Neural cell (in vitro differentiated cells): ENCODE measurements around the gene FAM227B. TPM values are rescaled to one million over a fixed set of nuclear protein-coding genes. Genes with fewer than 3 reads are reported as not detected.

Experiments
- H2AFZ ChIP-seq: fragments of 200-600, 300-800 bp; sonication (generic), shearing (Covaris generic); 2 replicates; pipeline ENCODE4 v1.6.0; 2014; ENCODE audit warnings: low read depth, mild to moderate bottlenecking, antibody characterized with exemption, low read length, moderate library complexity
- H3F3A ChIP-seq: fragments of 200-600 bp; shearing (Covaris generic); 2 replicates; pipeline ENCODE4 v1.6.1; 2016; ENCODE audit warnings: mild to moderate bottlenecking, moderate library complexity, mixed read lengths, antibody characterized with exemption, low read length; ENCODE audit not compliant: insufficient read depth, poor library complexity, severe bottlenecking
- H3K27ac ChIP-seq: fragments of 200-600, 300-800 bp; sonication (generic), shearing (Covaris generic); 2 replicates; pipeline ENCODE4 v1.5.1; 2014; ENCODE audit warnings: mild to moderate bottlenecking, low read length, moderate library complexity
- H3K27me3 ChIP-seq: fragments of 300-800, 200-600 bp; sonication (generic), shearing (Covaris generic); 2 replicates; pipeline ENCODE4 v1.6.0; 2014; ENCODE audit warnings: mild to moderate bottlenecking, low read depth, low read length, moderate library complexity; ENCODE audit not compliant: insufficient read depth
- H3K36me3 ChIP-seq: fragments of 300-800, 200-600 bp; sonication (generic), shearing (Covaris generic); 2 replicates; pipeline ENCODE4 v1.5.1; 2014; ENCODE audit warnings: mild to moderate bottlenecking, antibody characterized with exemption, low read length, moderate library complexity; ENCODE audit not compliant: insufficient read depth
- H3K4me2 ChIP-seq: fragments of 300-800, 200-600 bp; sonication (generic), shearing (Covaris generic); 2 replicates; pipeline ENCODE4 v1.6.0; 2014; ENCODE audit warnings: mild to moderate bottlenecking, low read length
- H3K4me3 ChIP-seq: fragments of 300-800, 200-600 bp; sonication (generic), shearing (Covaris generic); 2 replicates; pipeline ENCODE4 v1.5.1; 2014; ENCODE audit warnings: mild to moderate bottlenecking, low read length, moderate library complexity
- H3K79me2 ChIP-seq: fragments of 200-600 bp; shearing (Covaris generic); replicated peaks from 2 replicates; pipeline ENCODE4 v1.6.0; 2014; ENCODE audit warnings: mild to moderate bottlenecking, low read length, moderate library complexity; ENCODE audit not compliant: insufficient read depth
- H3K9ac ChIP-seq: fragments of 300-800, 200-600 bp; sonication (generic), shearing (Covaris generic); 2 replicates; pipeline ENCODE4 v1.6.1; 2016; ENCODE audit warnings: mild to moderate bottlenecking, low read length, mixed read lengths
- H3K9me2 ChIP-seq: fragments of 200-600 bp; shearing (Covaris generic); 2 replicates; pipeline ENCODE4 v1.6.1; 2016; ENCODE audit warnings: mild to moderate bottlenecking, low read length, mixed read lengths; ENCODE audit not compliant: insufficient read depth
- H3K9me3 ChIP-seq: fragments of 200-600, 300-800 bp; sonication (generic), shearing (Covaris generic); 2 replicates; pipeline ENCODE4 v1.6.1; 2016; ENCODE audit warnings: mild to moderate bottlenecking, mixed run types, low read length, moderate library complexity, mixed read lengths
- H4K20me1 ChIP-seq: fragments of 200-600 bp; shearing (Covaris generic); 2 replicates; pipeline ENCODE4 v1.6.1; 2016; ENCODE audit warnings: mild to moderate bottlenecking, mixed run types; ENCODE audit not compliant: insufficient read depth
- EP300 ChIP-seq: fragments of 450-650 bp; conservative IDR thresholded peaks from 2 replicates; pipeline ENCODE4 v1.6.1; 2014; ENCODE audit warnings: antibody characterized with exemption, mild to moderate bottlenecking, moderate library complexity; ENCODE audit not compliant: poor library complexity, severe bottlenecking
- EZH2 ChIP-seq: fragments of 200-600, 300-800 bp; shearing (Covaris generic), sonication (generic); IDR thresholded peaks from 2 replicates; pipeline ENCODE4 v1.6.1; 2014; ENCODE audit warnings: antibody characterized with exemption, low read length, borderline replicate concordance, mild to moderate bottlenecking; ENCODE audit not compliant: insufficient read depth, poor library complexity, severe bottlenecking
- MXI1 ChIP-seq: fragments of 450-650 bp; conservative IDR thresholded peaks from 2 replicates; pipeline ENCODE4 v1.6.1; 2014; ENCODE audit warnings: antibody characterized with exemption, mild to moderate bottlenecking; ENCODE audit not compliant: poor library complexity, severe bottlenecking
- POLR2AphosphoS5 ChIP-seq: IDR thresholded peaks from 2 replicates; pipeline ENCODE4 v1.6.1; 2012
- RAD21 ChIP-seq: fragments of 450-650 bp; conservative IDR thresholded peaks from 2 replicates; pipeline ENCODE4 v1.6.1; 2014; ENCODE audit warnings: antibody characterized with exemption, mild to moderate bottlenecking, moderate library complexity
- SMC3 ChIP-seq: fragments of 450-650 bp; conservative IDR thresholded peaks from 2 replicates; pipeline ENCODE4 v1.6.1; 2014; ENCODE audit warnings: antibody characterized with exemption, mild to moderate bottlenecking, moderate library complexity; ENCODE audit not compliant: poor library complexity
- TAF1 ChIP-seq: IDR thresholded peaks from 2 replicates; pipeline ENCODE4 v1.6.1; 2012; ENCODE audit warnings: low read depth
- polyA plus RNA-seq: library from polyadenylated mRNA; depleted of rRNA; stranded (reverse); fragments of >200 nt; gene quantifications from 2 replicates; pipeline ENCODE4 v1.2.3, GENCODE V29; 2014
- TF ChIP-seq, protein P1 (sequence below): fragments of 450-650 bp; IDR thresholded peaks from 2 replicates; pipeline ENCODE4 v1.5.1; 2014; ENCODE audit warnings: antibody characterized with exemption, mild to moderate bottlenecking, moderate library complexity; ENCODE audit not compliant: poor library complexity, severe bottlenecking
- TF ChIP-seq, protein P2 (sequence below): IDR thresholded peaks from 2 replicates; pipeline ENCODE4 v1.6.1; 2012; ENCODE audit warnings: borderline replicate concordance

The FAM227B gene
- polyA plus RNA-seq, 1 donor from 2014 or later, result 0.88 TPM

DNA sequence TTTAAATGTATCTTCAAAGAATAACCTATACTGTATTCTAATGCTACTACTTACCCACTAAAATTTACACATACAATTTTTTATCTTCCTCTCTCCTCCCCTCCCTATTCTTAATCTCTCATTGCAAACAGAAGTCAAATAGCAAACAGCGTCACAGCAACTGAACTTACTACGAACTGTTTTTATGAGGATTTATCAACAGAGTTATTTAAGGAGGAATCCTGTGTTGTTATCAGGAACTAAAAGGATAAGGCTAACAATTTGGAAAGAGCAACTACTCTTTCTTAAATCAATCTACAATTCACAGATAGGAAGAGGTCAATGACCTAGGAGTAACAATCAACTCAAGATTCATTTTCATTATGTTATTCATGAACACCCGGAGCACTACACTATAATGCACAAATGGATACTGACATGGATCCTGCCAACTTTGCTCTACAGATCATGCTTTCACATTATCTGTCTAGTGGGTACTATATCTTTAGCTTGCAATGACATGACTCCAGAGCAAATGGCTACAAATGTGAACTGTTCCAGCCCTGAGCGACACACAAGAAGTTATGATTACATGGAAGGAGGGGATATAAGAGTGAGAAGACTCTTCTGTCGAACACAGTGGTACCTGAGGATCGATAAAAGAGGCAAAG lies 196.6 kb downstream of the FAM227B start:
- Histone ChIP-seq H3F3A (no peaks in the 10 kb centered on the region), H3K27ac (no peak overlapping the region), H2AFZ (no peak overlapping the region), H3K4me3 (no peak overlapping the region), H3K9me2 (no peaks in the 10 kb centered on the region), H3K36me3 (no peaks in the 10 kb centered on the region), H3K4me2 (no peak overlapping the region), H3K27me3 (no peaks in the 10 kb centered on the region), H3K9me3 (no peaks in the 10 kb centered on the region), H3K9ac (no peak overlapping the region), H3K79me2 (no peaks in the 10 kb centered on the region), H4K20me1 (no peaks in the 10 kb centered on the region)
- TF ChIP-seq, protein P1, sequence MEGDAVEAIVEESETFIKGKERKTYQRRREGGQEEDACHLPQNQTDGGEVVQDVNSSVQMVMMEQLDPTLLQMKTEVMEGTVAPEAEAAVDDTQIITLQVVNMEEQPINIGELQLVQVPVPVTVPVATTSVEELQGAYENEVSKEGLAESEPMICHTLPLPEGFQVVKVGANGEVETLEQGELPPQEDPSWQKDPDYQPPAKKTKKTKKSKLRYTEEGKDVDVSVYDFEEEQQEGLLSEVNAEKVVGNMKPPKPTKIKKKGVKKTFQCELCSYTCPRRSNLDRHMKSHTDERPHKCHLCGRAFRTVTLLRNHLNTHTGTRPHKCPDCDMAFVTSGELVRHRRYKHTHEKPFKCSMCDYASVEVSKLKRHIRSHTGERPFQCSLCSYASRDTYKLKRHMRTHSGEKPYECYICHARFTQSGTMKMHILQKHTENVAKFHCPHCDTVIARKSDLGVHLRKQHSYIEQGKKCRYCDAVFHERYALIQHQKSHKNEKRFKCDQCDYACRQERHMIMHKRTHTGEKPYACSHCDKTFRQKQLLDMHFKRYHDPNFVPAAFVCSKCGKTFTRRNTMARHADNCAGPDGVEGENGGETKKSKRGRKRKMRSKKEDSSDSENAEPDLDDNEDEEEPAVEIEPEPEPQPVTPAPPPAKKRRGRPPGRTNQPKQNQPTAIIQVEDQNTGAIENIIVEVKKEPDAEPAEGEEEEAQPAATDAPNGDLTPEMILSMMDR, result no peak
- no peak for TF ChIP-seq SMC3
- TF ChIP-seq POLR2AphosphoS5, result no peak
- TF ChIP-seq, protein P2, sequence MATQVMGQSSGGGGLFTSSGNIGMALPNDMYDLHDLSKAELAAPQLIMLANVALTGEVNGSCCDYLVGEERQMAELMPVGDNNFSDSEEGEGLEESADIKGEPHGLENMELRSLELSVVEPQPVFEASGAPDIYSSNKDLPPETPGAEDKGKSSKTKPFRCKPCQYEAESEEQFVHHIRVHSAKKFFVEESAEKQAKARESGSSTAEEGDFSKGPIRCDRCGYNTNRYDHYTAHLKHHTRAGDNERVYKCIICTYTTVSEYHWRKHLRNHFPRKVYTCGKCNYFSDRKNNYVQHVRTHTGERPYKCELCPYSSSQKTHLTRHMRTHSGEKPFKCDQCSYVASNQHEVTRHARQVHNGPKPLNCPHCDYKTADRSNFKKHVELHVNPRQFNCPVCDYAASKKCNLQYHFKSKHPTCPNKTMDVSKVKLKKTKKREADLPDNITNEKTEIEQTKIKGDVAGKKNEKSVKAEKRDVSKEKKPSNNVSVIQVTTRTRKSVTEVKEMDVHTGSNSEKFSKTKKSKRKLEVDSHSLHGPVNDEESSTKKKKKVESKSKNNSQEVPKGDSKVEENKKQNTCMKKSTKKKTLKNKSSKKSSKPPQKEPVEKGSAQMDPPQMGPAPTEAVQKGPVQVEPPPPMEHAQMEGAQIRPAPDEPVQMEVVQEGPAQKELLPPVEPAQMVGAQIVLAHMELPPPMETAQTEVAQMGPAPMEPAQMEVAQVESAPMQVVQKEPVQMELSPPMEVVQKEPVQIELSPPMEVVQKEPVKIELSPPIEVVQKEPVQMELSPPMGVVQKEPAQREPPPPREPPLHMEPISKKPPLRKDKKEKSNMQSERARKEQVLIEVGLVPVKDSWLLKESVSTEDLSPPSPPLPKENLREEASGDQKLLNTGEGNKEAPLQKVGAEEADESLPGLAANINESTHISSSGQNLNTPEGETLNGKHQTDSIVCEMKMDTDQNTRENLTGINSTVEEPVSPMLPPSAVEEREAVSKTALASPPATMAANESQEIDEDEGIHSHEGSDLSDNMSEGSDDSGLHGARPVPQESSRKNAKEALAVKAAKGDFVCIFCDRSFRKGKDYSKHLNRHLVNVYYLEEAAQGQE, result no peak
- TF ChIP-seq RAD21, result no peak
- no peak for TF ChIP-seq EZH2
- no peak for TF ChIP-seq TAF1
- TF ChIP-seq MXI1, result no peak
- no peak for TF ChIP-seq EP300

DNA sequence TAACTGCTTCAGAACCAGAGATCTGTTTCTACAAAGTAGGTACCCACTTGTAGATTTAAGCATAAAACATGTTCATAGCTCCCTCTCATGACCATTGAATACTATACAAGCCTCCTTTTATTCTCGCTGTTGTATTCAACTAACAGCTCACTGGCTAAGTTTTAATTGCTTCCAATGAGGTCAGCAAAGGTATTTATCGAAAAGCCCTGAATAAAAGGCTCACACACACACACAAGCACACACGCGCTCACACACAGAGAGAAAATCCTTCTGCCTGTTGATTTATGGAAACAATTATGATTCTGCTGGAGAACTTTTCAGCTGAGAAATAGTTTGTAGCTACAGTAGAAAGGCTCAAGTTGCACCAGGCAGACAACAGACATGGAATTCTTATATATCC lies 197.6 kb downstream of the FAM227B start, which contains the start of gene FGF7:
TSS of gene FGF7 (plus strand) at position 222 of the 400 bp plus-strand sequence. CDS start 1,056 bp downstream, outside the sequence.
- H3K9me2 ChIP-seq, result no peaks in the 10 kb centered on the region
- no peaks in the 10 kb centered on the region for H4K20me1 ChIP-seq
- no peaks in the 10 kb centered on the region for H3K9me3 ChIP-seq
- H3K4me3 ChIP-seq, result no peak within 1 kb of the TSS
- no peaks in the 10 kb centered on the region for H3K79me2 ChIP-seq
- no peaks in the 10 kb centered on the region for H3F3A ChIP-seq
- TF ChIP-seq EZH2 (no peak), POLR2AphosphoS5 (no peak), MXI1 (no peak), TAF1 (no peak), SMC3 (no peak)
- H3K4me2 ChIP-seq, result no peak within 1 kb of the TSS
- no peak within 1 kb of the TSS for H2AFZ ChIP-seq
- no peak within 1 kb of the TSS for H3K27ac ChIP-seq
- H3K27me3 ChIP-seq, result no peaks in the 10 kb centered on the region
- no peak within 1 kb of the TSS for H3K9ac ChIP-seq
- H3K36me3 ChIP-seq, result no peaks in the 10 kb centered on the region
